T-helper 1 cell treated with Interleukin-12 subunit alpha and Interleukin-12 subunit beta and Interleukin-4 antibody, amounts not matched to agents 30 ng/mL and 1 ng/mL, for 36 hours (primary cell): Measurements from ENCODE around the gene ODF2L. TPM values are rescaled to one million over a fixed set of nuclear protein-coding genes. Genes with fewer than 3 reads are reported as not detected.

Experiments used
- intact Hi-C: fragments of 100-400 bp; cut with micrococcal nuclease; formaldehyde crosslinking; loops from one replicate; pipeline ENCODE4 v1.15.1; 2024
- total RNA-seq: library from RNA; stranded (reverse); gene quantifications from 2 replicates; pipeline ENCODE4 v1.2.3, GENCODE V29; 2022

Gene ODF2L
- total RNA-seq, 1 donor from 2014 or later = 53.1 TPM

DNA sequence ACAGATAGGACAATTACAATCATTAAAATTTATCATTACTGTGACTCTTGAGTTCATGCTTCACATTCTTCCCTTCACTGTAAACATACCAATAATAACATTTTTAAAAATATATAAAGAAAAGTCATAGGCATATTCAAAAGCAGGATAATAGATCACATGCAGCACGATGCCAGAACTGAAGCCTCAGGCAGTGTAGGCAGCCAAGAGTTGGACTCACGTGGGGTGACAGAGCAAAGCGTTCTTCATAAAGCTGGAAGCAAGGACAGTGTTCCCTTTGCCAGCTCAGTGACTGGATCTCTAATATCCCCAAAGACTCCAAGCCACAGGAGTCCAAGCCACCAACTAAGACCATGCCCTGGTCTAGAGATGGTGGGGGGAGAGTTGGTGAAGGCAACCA is 77.7 kb downstream of the ODF2L start:
- intact Hi-C loops = no loop called here

DNA sequence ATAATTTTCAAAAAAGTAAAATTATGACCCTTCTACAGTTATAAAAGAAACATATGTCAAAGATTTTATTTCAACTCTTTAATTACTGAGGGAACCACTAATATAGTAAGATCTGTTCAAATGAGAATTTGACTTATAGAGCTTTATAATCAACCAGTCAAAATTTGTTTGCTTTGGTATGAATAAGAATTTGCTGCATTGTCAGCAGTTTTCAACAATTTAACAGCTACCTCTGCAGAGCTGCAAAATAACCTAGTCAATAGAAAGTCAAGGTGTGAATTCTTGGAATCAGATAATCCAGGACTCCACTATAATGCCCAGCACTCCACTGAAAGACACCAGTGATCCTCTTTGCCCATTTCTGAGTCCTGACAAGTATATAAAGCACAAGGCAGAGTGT is 78.2 kb downstream of the ODF2L start:
- intact Hi-C loops = no loop called here

GRCh38 chr1:86305731-86306130 is 90.4 kb downstream of the ODF2L start:
- intact Hi-C loops = no loop called here

DNA sequence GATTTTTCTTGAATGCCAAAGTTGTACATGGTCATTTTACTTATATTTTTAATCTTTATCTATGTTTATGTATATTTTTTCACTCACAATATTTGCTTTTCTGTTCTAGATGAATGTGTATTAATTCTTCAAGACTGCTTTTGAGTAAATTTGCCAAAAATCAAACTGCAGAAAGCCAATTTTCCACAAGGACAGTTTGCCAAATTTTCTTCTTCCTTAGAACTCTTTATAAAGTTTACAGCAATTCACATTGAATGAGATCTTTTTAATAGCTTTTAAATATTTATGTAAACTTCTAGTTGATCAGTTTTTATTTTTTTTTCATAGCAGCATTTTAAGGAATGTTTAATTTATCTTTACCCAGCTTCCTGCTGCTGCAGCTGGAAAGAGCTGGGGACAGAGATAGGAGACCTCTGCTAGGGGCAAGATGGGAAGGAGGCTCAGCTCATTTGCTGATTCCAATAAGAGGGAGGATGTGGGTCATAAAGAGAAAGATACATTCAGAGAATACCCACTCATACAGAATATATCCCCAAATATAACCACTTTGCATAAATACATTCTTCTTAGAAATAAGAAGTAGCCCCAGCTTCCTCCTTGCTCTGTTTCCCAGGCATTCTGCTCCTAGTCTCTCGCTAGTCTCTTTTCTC is 93.0 kb downstream of the ODF2L start:
- intact Hi-C loops = no loop called here

Other genes with a start within 250 kb of the ODF2L start
- 0.02 and 0.07 TPM in 2 replicates for gene COL24A1, start 239.6 kb downstream of the ODF2L start, total RNA-seq
- not detected in 2 replicates for gene CLCA2, start 27.8 kb upstream of the ODF2L start, total RNA-seq
- gene CLCA1, start 72.6 kb upstream of the ODF2L start, total RNA-seq = not detected in 2 replicates
- not detected in 2 replicates for gene CLCA4, start 150.8 kb upstream of the ODF2L start, total RNA-seq